ENCODE measurements around the gene ACTN1. TPM values are rescaled to one million over a fixed set of nuclear protein-coding genes. Genes with fewer than 3 reads are reported as not detected.

The ACTN1 gene
- total RNA-seq, 1 experiment from 2014 or later, result 212 TPM

DNA sequence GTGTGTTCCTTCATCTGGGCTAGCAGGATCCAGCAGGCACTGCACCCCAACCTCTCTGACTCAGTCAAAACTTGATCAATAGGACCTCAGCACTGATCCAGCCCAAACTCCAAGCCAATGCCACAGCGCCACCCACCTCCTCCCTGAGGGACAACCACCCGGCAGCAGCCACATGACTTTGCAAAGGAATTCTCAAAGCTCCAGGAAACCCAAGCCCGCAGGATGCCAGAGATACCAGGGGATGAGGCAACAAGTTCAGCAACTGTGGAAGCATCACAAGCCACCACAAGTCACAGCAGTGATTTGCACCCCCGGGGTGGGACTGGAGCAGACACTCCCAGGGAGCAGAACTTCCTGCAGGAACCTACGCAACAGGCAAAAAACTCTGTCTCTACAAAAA is 37.3 kb downstream of the ACTN1 start:
- in situ Hi-C loops (cut with HindIII; ENCODE audit: low pct_unique_long_range_greater_than_20kb, low sequenced_read_pairs), result no loop called here
- Histone ChIP-seq H3K4me3 (ENCODE audit: low read depth in 2 of 2, low read length in 2 of 2) (no peak overlapping the region), H3K36me3 (ENCODE audit: control insufficient read depth, insufficient read depth, low read length) (no peaks in the 10 kb centered on the region), H3K27me3 (ENCODE audit: control insufficient read depth, insufficient read depth, low read length) (no peaks in the 10 kb centered on the region), H3K4me1 (ENCODE audit: control insufficient read depth, insufficient read depth, low read length) (peaks cover 88% of the 10 kb centered on the region), H3K9me3 (ENCODE audit: control insufficient read depth, insufficient read depth, low read depth, low read length) (no peaks in the 10 kb centered on the region), H3K27ac (ENCODE audit: low read length) (peak overlapping the region; percentile 75)
- ChIA-PET CTCF (interaction anchor here (0.6 kb wide), 1 partner anchor 74 kb away, joined by 3 read pairs; no protein-coding TSS in a partner anchor), POLR2A (interaction anchor here (0.6 kb wide), 1 partner anchor 16 kb away, joined by 3 read pairs; no protein-coding TSS in a partner anchor)
- no peak for TF ChIP-seq CTCF (IDR thresholded peaks at IDR 0.05)
- TF ChIP-seq POLR2AphosphoS5 (IDR thresholded peaks at IDR 0.05; ENCODE audit: low read depth, low read length), result no peak
- no peak for TF ChIP-seq REST (IDR thresholded peaks at IDR 0.05; ENCODE audit: insufficient read depth in 1 of 2, low read depth in 2 of 2, low read length in 1 of 2)
- TF ChIP-seq SIN3A (IDR thresholded peaks at IDR 0.05; ENCODE audit: borderline replicate concordance, insufficient read depth, low read depth, low read length), result no peak
- DNase-seq (ENCODE audit: low read depth, low spot score) (no peak), ATAC-seq (peak; percentile 24; the same call in 1 of the 2 replicates)
- intact Hi-C loops (cut with micrococcal nuclease; ENCODE audit: unreplicated experiment), result no loop called here
- BruUV-seq (replicated peaks), result no TSS peak

DNA sequence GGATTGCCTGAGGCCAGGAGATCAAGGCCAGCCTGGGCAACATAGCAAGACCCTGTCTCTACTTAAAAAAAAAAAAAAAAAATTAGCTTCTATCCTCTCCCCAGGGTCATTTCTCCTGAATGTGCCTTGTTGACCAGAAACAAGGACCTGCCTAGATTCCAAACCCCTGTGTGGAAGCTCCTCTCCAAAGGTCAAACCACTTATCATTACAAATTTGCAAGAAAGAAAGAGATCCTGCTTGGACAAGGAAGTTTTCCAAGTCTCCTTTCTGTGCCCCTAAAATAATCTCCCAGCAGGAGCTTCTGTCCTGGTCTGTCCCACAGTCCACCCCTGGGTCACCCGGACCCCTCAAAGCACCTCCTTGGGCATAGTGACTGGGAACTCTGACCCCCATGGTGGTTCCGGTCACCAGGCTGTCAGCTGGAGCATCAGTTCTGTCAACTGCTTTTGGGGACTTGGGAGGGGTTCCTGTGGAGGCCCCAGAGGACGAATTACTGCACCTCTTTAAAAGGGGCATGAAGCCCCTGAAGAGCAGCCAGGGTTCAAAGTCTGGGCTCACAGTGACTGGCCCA is 38.4 kb downstream of the ACTN1 start:
- BruUV-seq (replicated peaks), result no TSS peak
- Histone ChIP-seq H3K27ac (ENCODE audit: low read length) (peak overlapping the region; percentile 75), H3K27me3 (ENCODE audit: control insufficient read depth, insufficient read depth, low read length) (no peaks in the 10 kb centered on the region), H3K36me3 (ENCODE audit: control insufficient read depth, insufficient read depth, low read length) (no peaks in the 10 kb centered on the region), H3K4me1 (ENCODE audit: control insufficient read depth, insufficient read depth, low read length) (peaks cover 82% of the 10 kb centered on the region), H3K9me3 (ENCODE audit: control insufficient read depth, insufficient read depth, low read depth, low read length) (no peaks in the 10 kb centered on the region), H3K4me3 (ENCODE audit: low read depth in 2 of 2, low read length in 2 of 2) (no peak overlapping the region)
- no peak for DNase-seq (ENCODE audit: low read depth, low spot score)
- no peak for TF ChIP-seq REST (IDR thresholded peaks at IDR 0.05; ENCODE audit: insufficient read depth in 1 of 2, low read depth in 2 of 2, low read length in 1 of 2)
- TF ChIP-seq CTCF (IDR thresholded peaks at IDR 0.05), result no peak
- TF ChIP-seq SIN3A (IDR thresholded peaks at IDR 0.05; ENCODE audit: borderline replicate concordance, insufficient read depth, low read depth, low read length), result no peak
- no peak for TF ChIP-seq TCF7L2 (IDR thresholded peaks at IDR 0.05; ENCODE audit: low read depth, low read length)
- TF ChIP-seq POLR2AphosphoS5 (IDR thresholded peaks at IDR 0.05; ENCODE audit: low read depth, low read length), result no peak
- ATAC-seq, result no peak
- in situ Hi-C loops (cut with HindIII; ENCODE audit: low pct_unique_long_range_greater_than_20kb, low sequenced_read_pairs) (no loop called here), intact Hi-C loops (cut with micrococcal nuclease; ENCODE audit: unreplicated experiment) (no loop called here)
- CTCF ChIA-PET, result interaction anchor here (0.6 kb wide), 1 partner anchor 95 kb away, joined by 4 read pairs; no protein-coding TSS in a partner anchor
- POLR2A ChIA-PET, result interaction anchor here (0.6 kb wide), 1 partner anchor 101 kb away, joined by 4 read pairs; no protein-coding TSS in a partner anchor
